ENCODE measurements around the gene GCNT4.
"Not testable (repeated sequence)": the region's sequence is repeated elsewhere in the genome, so short reads cannot be mapped to it uniquely, and the experiment has no call there.

Gene GCNT4, protein sequence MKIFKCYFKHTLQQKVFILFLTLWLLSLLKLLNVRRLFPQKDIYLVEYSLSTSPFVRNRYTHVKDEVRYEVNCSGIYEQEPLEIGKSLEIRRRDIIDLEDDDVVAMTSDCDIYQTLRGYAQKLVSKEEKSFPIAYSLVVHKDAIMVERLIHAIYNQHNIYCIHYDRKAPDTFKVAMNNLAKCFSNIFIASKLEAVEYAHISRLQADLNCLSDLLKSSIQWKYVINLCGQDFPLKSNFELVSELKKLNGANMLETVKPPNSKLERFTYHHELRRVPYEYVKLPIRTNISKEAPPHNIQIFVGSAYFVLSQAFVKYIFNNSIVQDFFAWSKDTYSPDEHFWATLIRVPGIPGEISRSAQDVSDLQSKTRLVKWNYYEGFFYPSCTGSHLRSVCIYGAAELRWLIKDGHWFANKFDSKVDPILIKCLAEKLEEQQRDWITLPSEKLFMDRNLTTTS

DNA sequence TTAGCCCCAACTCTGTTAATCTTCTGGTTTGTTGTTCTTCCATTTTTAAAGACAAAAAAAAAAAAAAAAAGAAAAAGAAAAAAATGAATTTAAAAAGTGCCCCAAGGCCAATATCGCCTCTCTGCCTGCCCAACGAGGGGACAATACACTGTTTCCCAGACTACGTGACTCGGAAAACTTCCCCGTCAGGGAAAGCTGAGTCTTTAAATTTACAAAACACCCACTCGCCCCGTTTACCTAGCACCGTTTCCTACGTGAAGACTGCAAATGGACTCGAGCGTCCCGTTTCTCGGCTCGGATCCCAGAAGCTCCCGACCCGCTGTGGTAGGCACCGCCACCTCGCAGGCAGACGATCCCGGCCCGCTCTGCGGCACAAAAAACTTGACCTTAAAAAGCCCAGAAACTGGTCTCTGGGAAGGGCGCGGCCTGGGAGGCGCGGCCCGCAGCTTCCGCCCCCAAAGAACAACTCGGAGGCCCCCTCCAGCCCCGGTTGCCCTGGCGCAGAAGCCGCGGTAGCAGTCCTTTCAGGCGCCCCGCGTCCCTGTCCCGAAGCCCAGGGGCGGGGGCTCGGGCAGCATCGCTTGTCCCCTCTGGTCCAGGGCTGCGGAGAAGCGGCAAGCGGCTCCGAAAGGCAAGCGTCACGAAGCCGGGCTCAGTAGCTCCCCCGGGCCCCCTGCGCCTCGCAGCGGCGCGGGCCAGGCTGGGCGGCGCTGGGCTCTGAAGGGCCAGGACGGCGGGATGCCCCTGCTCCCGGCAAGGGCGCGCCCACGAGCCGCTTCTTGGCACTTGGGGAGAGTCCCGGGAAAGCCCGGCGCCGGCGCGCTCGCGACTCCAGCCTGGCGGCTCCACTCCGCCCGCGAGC is at the start of gene GCNT4:
Gene GCNT4 (minus strand): TSS at position 367 of the 862 bp plus-strand sequence. CDS start 22,521 bp downstream, outside the sequence.
- no peak for DNase-seq

DNA sequence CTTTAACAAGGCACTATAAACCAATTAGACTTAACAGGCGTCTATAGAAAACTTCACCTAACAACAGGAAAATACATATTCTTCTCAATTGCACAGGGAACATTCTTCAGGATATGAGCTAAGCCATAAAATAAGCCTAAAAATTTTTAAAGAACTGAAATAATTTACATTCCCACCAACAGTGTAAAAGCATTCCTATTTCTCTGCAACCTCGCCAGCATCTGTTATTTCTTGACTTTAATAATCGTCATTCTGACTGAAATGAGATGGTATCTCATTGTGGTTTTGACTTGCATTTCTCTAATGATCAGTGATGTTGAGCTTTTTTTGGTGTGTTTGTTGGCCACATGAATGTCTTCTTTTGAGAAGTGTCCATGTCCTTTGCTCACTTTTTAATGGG is 43.6 kb upstream of the GCNT4 start:
- DNase-seq, result not testable (repeated sequence)

DNA sequence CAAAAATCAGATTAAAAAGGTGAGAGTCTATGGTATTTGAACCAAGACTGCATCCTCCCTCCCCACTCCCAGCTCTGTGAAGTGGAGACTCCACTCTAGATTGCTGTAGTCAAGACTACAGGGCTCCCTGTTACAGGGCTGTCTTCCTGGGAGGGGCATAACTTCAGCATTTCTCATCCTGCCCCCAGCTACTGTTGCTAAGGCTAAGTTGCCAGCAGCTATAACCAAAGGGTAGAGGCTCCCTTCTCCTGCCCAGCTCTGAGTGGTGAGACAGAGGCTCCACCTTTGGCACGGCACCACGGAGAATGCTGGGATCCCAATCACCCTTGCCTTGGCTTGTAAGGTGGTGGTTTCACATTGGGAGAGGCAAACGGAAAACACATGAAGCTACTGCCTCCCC is 39.2 kb upstream of the GCNT4 start:
- no peak for DNase-seq

DNA sequence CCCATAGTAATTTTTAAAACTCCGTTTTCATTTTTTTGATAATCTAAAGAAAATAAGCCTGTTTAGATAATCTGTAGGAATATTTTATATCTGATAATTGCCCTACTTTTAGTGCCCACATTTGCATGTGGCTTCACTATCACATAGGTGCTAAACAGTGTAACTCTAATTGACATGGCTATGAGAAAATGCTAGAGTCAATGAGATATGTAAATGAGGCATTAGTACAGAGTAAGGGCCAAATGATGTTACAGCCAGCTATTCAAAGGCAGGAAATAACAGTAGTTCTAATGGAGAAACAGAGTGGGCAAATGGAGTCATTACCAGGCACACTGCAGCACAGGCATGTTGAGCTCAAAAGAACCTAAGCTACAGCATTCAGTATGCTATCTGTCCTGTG is 37.3 kb upstream of the GCNT4 start:
- no peak for DNase-seq

DNA sequence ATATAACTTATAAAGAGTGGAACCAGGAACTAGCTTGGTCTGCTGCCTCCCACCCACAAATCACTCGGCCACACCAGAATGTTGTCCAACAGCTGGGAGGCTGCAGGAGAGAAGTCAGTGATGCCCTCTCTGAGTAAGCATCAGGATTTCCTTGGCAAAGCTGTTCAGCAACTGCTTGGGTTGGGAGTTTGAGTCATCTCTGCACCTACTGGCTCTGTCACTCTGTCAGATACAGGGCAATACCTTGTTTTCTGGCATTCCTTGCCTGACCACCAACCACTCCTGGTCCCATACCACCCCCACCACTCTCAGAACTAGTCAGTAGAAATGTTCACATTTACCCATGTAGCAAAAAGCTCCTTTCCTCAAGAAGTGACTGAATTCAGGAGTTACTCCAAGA is 36.8 kb upstream of the GCNT4 start:
- DNase-seq, result no peak

DNA sequence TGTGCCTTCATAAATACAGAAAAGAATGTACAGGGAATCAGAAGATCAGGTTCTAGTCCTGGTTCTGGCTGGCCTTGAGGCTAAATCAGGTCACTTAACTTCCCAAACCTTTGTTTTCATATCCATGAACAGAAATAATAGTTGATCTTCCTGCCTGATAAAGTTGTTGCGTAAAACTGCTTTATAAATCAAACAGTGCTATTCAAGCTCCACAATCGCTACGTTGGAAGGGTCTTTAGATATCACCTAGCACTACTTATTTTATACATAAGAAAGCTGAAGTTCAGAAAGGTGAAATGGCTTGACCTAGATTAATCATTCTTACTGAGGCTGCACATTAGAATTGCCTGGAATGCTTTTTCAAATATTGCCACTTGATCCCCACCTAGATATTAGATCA is 36.3 kb upstream of the GCNT4 start:
- DNase-seq, result no peak

DNA sequence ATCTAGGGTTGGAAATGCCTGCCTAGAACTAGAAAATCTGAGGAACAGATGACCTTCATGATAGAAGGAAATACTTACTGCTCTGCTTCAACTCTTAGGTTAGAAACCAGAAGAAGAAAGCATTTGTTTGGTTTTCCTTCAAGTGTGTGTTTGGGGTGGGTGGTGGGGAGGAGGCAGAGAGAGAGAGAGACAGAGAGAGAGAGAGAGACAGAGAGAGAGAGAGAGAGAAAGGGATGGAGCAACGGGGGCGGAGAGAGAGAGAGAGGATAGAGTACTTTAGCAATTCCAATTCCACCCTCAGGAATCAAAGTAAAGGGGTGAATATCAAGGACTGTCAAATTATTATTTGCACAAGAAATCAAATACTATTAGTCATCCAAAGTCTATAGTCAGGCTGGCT is 29.2 kb upstream of the GCNT4 start:
- DNase-seq, result no peak

DNA sequence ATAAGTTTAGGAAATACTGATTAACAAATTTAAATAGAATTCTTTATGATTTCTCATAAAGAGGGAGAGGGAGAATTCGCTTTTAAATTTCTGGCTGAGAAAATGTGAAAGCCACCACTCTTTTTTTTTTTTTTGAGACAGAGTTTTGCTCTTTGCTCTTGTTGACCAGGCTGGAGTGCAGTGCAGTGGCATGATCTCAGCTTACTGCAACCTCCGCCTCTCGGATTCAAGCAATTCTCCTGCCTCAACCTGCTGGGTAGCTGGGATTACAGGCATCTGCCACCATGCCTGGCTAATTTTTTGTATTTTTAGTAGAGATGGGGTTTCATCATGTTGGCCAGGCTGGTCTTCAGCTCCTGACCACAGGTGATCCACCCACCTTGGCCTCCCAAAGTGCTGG is 27.0 kb upstream of the GCNT4 start:
- DNase-seq, result not testable (repeated sequence)

DNA sequence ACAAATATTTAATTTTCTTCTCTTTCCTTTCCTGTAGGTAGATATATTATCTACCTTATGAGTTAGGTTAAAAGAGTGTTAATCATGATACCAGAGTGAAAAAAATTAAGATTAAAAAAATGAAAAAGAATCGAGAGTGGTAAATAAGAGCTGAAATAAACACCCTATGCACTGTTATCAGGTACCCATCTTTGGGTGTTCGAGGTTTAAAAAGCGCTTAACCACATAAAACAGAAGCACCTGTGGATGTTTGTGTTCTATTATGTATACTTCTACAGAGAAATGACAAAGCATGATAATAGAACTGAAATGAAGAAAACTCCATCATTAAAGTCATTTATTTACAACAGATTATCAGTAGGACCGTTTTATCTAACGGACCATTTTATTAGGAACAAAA is 25.7 kb upstream of the GCNT4 start:
- no peak for DNase-seq

DNA sequence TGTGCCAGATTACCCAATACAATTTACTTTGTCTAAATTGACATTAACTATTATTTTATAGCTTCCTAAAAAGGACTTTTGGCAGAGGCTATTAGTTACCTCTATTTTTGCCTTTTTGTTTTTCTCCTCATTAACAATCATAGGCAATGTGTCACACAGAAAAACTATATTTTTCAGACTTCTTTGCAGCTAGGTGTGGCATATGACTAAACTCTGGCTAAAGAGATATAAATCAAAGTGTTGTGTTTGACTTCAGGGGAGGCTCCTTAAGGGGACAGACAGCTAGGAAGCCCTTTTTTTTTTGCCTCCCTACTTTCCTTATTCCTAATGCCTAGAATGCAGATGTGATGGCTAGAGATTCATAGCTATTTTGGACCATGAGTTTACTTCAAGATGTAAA is 19.7 kb upstream of the GCNT4 start:
- DNase-seq, result no peak

DNA sequence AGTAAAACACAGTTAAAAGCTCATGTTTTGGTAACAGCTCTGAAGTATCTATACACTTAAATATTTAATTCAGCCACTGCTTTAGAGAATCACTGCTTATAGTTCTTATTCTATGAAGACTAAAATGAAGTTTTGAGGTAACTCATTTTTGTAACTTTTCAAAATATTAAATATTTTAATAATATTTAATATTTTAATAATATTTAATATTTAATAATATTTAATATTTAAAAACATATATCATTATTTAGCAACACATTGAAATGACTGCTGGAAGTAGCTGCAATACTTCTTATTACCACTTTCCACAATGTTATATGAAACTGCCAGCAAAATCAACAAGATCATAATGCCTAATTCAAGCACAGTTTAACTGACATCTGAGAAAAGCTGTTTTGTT is 18.7 kb upstream of the GCNT4 start:
- DNase-seq, result no peak

DNA sequence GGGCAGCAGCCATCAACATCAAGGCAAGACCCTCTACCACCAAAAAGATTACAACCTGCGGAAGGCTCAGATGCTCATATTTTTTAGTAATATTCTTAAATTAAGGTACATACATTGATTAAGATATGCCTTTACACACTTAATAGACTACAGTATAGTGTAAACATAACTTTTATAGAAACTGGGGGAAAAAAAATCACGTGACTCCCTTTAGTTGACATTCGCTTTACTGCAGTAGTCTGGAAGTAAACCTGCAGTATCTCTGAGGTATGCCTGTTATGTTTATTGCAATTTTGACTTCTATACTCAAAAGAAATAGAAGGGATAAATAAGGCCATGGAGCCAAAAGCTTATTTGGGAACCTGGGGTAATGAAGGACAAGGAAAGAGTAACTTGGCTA is 15.1 kb upstream of the GCNT4 start:
- DNase-seq, result no peak

DNA sequence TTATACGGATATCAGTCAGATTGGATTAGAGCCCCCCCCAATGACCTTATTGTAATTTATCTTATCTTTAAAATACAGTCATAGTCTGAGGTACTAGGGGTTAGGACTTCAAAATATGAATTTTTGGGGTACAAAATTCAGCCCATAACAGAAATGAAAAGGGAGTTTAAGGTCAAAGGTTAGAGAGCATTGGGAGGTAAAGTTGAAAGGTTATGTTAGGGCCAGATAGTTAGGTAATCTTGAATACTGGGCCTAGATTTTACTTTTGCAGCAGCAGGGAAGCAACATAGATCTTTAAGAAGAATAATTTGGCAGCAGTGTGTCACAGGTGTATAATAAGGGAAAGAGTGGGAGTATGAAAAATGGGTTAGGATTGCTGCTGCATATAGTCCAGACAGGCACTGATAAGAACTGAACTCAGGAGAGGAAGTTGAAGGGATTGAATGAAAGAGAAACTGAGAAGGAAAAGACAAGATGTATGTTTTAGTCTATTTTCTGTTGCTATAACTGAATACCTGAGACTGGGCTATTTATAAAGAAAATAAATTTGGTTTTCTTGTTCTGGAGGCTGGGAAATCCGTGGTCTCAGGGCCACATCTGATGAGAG is 10.7 kb upstream of the GCNT4 start:
- DNase-seq, result no peak

DNA sequence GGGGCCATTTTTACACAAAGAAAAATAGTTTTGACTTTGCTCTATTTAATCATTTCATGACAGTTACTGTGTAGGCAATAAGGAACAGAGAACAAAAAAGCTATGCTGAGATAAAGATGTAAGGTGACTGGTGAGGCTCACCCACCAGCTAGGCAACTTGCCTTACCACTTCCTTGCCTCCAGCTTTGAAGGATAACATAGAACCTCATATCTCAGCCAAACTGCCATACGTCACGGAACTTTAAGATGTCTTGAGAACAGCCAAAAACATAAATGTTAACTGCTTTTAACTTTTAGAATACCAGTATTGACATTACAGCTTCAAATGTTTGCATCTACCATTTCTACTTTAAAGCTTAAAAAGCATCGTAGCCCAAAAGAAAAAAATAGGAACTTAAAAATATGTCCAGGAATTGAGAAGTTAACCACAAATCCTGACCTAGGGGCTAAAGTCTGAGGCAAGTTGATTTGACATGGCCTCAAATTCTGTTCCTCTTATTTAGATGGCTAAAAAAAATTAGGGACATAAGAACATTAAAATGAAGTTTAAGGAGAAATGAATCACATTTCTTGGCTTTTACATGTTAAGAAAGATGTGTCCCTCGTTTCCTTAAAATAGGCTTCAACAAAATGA is 7.7 kb upstream of the GCNT4 start:
- DNase-seq, result no peak

DNA sequence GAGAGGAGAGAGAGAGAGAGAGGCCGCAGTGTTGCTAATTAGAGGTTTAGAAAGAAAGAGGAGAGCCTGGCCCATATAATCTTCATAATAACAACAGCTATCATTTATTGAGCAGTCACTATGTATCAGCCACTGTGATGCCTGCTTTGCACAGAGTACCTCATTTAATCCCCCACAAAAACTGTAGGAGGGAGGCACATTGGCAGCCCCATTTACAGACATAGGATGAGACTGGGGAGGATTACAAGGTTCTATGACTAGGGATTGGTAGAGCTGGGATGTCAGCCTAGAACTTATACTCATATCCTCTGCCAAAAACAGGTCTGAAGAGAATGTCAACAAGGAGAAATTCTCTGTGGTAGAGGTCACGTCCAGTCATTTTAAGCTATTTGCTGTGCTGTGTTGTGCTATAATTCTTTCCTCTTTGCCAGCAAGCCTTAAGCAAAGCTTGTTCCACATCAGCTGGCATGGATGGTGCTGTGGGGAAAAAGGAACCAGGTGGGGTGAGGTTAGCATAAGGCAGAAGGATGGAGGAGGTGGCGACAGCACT is 6.7 kb upstream of the GCNT4 start:
- DNase-seq, result no peak

DNA sequence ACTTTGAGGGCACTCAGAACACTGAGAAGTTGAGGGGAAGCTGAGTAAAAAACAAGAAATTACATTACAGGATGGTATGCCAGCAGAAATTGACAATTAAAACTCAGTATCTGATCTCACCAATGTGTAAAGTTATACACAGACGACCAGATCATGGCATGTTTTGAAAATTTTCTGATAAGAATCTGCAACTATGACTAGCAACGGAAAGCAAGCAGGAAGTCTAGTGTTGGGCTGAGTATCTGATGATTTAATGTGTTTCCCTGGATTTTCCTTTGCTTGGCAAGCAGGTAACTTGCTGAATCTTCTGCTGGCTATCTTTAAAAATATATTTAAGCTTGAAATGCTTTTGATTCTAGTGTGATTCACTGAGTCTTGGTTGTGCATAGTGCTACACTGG is 5.2 kb upstream of the GCNT4 start:
- DNase-seq, result no peak

DNA sequence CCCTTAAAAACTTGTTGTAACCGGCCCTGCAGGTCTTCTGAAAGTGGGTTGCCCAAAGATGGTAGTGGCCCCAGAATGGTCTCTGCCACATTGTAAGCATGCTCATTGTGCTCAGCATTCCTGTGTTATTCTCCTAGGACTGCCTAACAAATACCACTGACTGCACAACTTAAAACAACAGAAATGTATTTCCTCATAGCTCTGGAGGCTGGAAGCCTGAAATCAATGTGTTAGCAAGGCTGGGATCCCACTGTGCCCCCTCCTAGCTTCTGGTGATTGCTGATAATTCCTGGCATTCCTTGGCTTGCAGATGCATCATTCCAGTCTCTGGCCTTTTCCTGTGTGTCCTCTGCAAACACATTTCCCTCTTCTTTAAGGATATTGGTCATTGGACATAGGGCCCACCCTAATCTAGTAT is 3.4 kb upstream of the GCNT4 start:
- DNase-seq, result no peak

DNA sequence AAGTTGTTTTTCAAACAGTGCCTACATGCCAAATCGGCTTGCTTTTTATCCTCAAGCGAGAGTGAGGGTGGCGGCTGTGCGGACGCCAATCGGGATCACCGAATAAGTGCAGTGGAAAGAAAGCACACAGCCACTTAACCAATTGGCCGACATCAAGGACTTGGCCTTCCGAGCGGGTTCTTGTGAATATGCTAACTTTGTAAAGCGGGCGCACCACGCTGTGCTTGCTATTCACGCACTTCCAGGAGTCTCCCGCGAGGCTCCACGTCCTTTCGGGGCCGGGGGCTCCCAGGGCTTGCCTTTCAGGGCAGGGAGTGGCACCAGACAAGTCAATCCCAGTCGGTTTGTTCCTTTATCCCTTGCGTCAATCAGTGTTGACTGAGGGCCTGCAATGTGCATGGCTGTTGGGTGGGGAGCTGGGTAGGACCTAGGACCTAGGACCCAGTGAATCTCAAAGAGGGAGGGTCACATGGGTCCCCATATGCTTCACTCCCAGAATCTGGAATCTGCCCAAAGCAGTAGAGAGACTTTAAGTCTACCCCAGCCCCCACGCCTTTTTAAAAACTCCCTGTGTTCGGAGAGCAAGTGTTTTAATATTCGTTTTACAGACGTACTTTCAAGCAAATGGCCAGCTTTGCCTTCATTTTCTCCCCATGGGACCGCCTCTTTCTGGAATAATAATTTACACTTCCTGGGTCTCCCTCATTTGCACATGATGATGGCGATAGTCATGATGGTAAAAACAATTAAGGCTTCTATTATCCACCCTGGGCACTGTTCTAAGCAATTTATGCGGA is 2.0 kb upstream of the GCNT4 start:
- no peak for DNase-seq

DNA sequence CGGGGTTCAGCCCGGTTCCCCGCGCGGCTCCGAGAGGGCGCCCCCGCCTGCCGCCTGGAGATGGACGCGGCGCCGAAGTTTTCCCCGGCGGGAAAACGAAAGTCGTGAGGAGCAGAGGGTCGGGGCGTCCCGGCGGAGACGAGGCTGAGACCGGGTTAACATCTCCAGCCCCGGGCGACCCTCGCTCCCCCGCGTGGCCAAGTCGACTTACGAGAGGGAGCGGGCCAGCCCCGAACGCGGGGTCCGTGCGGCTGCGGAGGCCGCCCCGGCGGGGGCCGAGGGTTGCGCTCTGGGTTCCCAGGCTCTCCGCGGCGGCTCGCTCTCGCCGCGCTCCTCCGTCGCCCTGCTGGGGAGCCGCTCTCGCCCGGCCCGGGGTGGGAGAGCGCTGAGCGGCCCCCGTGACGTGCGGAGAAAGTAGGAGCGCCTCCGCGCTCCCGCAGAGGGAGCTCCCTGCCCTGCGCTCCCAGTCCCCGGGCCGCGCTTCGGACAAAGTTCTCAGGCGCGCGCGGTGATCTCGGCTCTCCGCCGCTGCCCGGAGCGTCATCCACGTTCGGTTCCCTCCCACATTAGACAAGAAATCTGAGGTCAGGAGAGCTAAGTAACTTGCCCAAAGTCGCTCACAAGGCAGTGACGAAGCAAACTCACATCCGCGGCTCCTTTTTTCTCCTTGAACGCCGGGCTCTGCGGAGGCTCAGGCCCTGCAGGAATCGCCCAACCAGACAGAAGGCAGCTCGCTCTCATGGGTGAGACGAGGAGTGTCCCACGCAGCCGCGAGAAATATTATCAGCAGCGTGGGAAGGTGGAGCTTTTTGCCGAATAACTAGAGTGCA is 1.2 kb upstream of the GCNT4 start:
- no peak for DNase-seq

DNA sequence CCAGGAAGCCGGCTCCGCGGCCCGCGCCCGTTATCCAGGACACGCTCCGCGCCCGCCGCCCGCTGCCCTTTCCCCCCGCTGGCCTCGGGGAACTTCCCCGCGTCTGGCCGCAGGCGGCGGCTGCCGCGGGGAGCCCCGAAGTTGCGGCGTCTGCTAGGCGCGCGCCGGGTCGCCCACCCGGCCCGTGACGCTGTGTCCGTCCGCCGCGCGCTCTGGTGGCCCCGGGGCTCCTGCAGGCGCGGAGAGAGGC is 621 bp upstream of the GCNT4 start:
- no peak for DNase-seq

DNA sequence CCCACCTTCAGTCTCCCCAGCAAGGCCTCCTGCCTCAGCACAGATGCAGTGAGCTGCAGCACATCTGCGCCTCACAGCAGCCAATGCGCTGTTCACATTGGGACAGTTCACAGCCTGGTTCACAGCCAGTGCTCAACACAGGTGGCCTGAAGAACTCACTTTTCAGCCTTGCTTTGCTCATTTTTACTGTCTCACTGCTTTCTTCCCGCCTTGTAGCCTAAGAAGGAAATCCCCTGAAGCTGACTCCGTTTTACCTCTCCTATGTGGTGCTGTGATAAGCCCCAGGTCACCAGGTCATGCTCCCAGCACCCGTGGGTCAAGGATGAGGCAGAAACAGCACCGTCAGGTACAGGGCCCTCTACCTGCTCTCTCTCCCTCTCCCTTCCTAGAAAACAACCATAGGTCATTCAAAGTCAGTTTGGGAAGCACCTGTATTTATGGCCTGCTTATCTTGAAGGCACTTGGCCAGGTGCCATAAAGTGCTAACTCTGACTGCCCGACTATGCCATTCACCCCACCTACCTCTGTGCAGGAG is 1.1 kb downstream of the GCNT4 start:
- no peak for DNase-seq
